Caco-2 (cell line): ENCODE data around the gene NODAL. TPM values are rescaled to one million over a fixed set of nuclear protein-coding genes. Genes with fewer than 3 reads are reported as not detected.

Source experiments
- BruUV-seq: library from RNA; stranded (reverse); fragments of 400-500 nt; replicated peaks from 2 replicates; lab custom pipeline; 2021; lab: Mats Ljungman, UMichigan
- CTCF ChIA-PET: fragments of 300-600 bp; sonication (Branson Sonifier 250); formaldehyde crosslinking; loops from one replicate; lab custom pipeline; 2022; ENCODE audit warnings: antibody characterized with exemption; lab: Charles Lee
- POLR2A ChIA-PET: fragments of 300-600 bp; sonication (Branson Sonifier 250); formaldehyde crosslinking; loops from one replicate; lab custom pipeline; 2022; ENCODE audit warnings: antibody characterized with exemption; lab: Charles Lee
- DNase-seq, 2 experiments: peaks; one replicate each; pipeline versions ENCODE4 v3.0.0 to v3.0.0-alpha.2; 2020 to 2022
- H3K27me3 ChIP-seq: replicated peaks from 2 replicates; pipeline ENCODE4 v1.6.0; 2011; ENCODE audit warnings: low read length; ENCODE audit not compliant: control insufficient read depth, insufficient read depth
- H3K36me3 ChIP-seq: 2 replicates; pipeline ENCODE4 v1.5.1; 2011; ENCODE audit warnings: low read length; ENCODE audit not compliant: control insufficient read depth, insufficient read depth
- H3K4me1 ChIP-seq: fragments of 250-450 bp; sonication (Bioruptor Pico); 2 replicates; pipeline ENCODE4 v1.5.1; 2020; ENCODE audit warnings: mild to moderate bottlenecking
- H3K4me3 ChIP-seq: 2 replicates; pipeline ENCODE4 v1.5.1; 2011; ENCODE audit warnings: low read depth, mild to moderate bottlenecking, control low read depth, low read length
- H3K9me3 ChIP-seq: fragments of 250-450 bp; sonication (Bioruptor Pico); 2 replicates; pipeline ENCODE4 v1.5.1; 2020; ENCODE audit warnings: mild to moderate bottlenecking, moderate library complexity
- H3K27ac Mint-ChIP-seq: one replicate; pipeline ENCODE4 v1.8.0; 2022; ENCODE audit warnings: mixed read lengths; ENCODE audit not compliant: unreplicated experiment
- H3K27me3 Mint-ChIP-seq: one replicate; pipeline ENCODE4 v1.8.0; 2022; ENCODE audit warnings: mixed read lengths; ENCODE audit not compliant: insufficient read depth, unreplicated experiment
- H3K36me3 Mint-ChIP-seq: one replicate; pipeline ENCODE4 v1.8.0; 2022; ENCODE audit warnings: mild to moderate bottlenecking, mixed read lengths; ENCODE audit not compliant: insufficient read depth, unreplicated experiment
- H3K4me1 Mint-ChIP-seq: one replicate; pipeline ENCODE4 v1.8.0; 2022; ENCODE audit warnings: low read depth, mixed read lengths; ENCODE audit not compliant: unreplicated experiment
- H3K4me3 Mint-ChIP-seq: one replicate; pipeline ENCODE4 v1.8.0; 2022; ENCODE audit warnings: mild to moderate bottlenecking, moderate library complexity, mixed read lengths; ENCODE audit not compliant: unreplicated experiment
- H3K9me3 Mint-ChIP-seq: one replicate; pipeline ENCODE4 v1.8.0; 2022; ENCODE audit warnings: mixed read lengths; ENCODE audit not compliant: unreplicated experiment
- CTCF ChIP-seq, 2 experiments: fragments of 200-600 bp in 1 of 2; IDR thresholded peaks; 1 replicate in 1 of 2; 2 replicates in 1 of 2; pipeline versions ENCODE4 v1.5.1 to v1.8.0; 2011 to 2022; ENCODE audit warnings: antibody characterized with exemption in 1 of 2, control low read depth in 1 of 2, inconsistent platforms in 1 of 2, low read depth in 1 of 2, low read length in 1 of 2, mild to moderate bottlenecking in 1 of 2, moderate library complexity in 1 of 2; ENCODE audit not compliant: insufficient read depth in 1 of 2, severe bottlenecking in 1 of 2, unreplicated experiment in 1 of 2
- intact Hi-C: fragments of 100-400 bp; cut with micrococcal nuclease; formaldehyde crosslinking; loops from one replicate; pipeline ENCODE4 v1.10.0; 2022; ENCODE audit not compliant: unreplicated experiment
- total RNA-seq: library from RNA; stranded (reverse); gene quantifications from 2 replicates; pipeline ENCODE4 v1.2.3, GENCODE V29; 2022

Gene NODAL
- total RNA-seq, 1 experiment from 2014 or later = 0.59 TPM

DNA sequence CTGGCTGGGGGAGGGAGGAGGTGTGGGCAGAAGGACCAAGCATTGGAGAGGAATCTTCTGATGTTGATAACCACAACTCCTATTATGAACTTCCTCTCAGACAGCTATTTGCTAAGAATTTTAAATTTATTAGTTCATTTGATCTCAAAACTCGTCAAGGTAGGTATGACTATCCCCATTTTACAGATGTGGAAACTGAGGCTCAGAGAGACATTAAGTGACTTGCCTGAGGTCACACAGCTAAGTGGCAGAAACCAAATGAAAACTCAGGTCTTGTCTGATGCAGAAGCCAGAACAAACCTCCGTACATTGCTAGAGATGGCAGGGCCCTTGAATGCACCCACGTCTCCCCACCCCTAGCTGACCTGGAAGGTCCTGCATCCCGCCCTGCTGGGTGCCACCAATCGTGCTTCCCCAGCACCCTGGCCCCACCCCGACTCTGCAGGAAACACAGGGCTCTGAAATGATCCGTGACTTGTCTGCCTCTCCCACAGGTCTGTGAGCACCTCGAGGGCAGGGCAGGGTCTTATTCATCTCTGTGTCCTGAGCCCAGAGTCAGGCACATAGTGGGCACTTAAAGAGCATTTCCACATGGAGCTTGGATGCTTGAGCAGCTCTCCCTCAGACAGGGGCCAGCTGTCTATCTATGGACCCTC lies 31.4 kb upstream of the NODAL start:
- H3K4me3 ChIP-seq = no peak overlapping the region
- TF ChIP-seq CTCF (IDR thresholded peaks at IDR 0.05; ENCODE audit: insufficient read depth in 1 of 2, low read depth in 1 of 2, low read length in 1 of 2, severe bottlenecking in 1 of 2, unreplicated experiment in 1 of 2) = no peak
- no peaks in the 10 kb centered on the region for H3K9me3 ChIP-seq
- H3K27me3 ChIP-seq = no peaks in the 10 kb centered on the region
- H3K9me3 Mint-ChIP-seq = no peaks in the 10 kb centered on the region
- no TSS peak for BruUV-seq
- H3K36me3 Mint-ChIP-seq = no peaks in the 10 kb centered on the region
- ChIA-PET POLR2A (no interaction called here), CTCF (interaction anchor here (1.1 kb wide), 1 partner anchor 11 kb away, joined by 3 read pairs; no protein-coding TSS in a partner anchor)
- no peaks in the 10 kb centered on the region for H3K4me1 Mint-ChIP-seq
- H3K36me3 ChIP-seq = no peaks in the 10 kb centered on the region
- peaks cover 7% of the 10 kb centered on the region for H3K4me1 ChIP-seq
- H3K27me3 Mint-ChIP-seq = no peaks in the 10 kb centered on the region
- DNase-seq = no peak
- H3K4me3 Mint-ChIP-seq = no peak overlapping the region
- intact Hi-C loops = no loop called here
- no peak overlapping the region for H3K27ac Mint-ChIP-seq

DNA sequence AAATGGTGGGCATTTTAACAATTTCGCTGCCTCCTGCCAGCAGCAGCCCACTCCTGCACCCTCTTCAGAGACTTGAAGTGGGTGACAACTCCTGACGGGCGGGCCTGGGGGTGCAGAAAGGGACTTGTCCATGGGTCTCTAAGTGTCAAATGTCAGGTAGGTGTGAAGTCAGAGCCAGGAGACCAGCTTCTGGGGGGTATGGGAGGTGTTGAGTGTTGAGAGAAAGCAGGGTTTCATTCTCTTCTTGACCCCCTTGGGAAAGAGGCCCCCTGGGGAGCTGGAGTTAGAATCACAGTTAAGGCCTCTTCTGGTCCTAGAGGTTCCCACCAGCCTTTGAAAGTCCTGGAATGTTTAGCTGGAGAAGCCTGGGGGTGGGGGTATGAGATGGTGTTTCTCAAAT lies 25.5 kb upstream of the NODAL start:
- H3K27me3 ChIP-seq = no peaks in the 10 kb centered on the region
- H3K27ac Mint-ChIP-seq = no peak overlapping the region
- BruUV-seq = no TSS peak
- TF ChIP-seq CTCF (IDR thresholded peaks at IDR 0.05; ENCODE audit: insufficient read depth in 1 of 2, low read depth in 1 of 2, low read length in 1 of 2, severe bottlenecking in 1 of 2, unreplicated experiment in 1 of 2) = no peak
- ChIA-PET POLR2A (interaction anchor here (0.6 kb wide), 1 partner anchor 334 kb away, joined by 7 read pairs; no protein-coding TSS in a partner anchor), CTCF (no interaction called here)
- H3K36me3 Mint-ChIP-seq = no peaks in the 10 kb centered on the region
- H3K9me3 ChIP-seq = no peaks in the 10 kb centered on the region
- H3K9me3 Mint-ChIP-seq = no peaks in the 10 kb centered on the region
- no peak overlapping the region for H3K4me3 ChIP-seq
- no peaks in the 10 kb centered on the region for H3K36me3 ChIP-seq
- peaks cover 4% of the 10 kb centered on the region for H3K27me3 Mint-ChIP-seq
- no peak for DNase-seq
- no peak overlapping the region for H3K4me3 Mint-ChIP-seq
- intact Hi-C loops = no loop called here
- no peaks in the 10 kb centered on the region for H3K4me1 ChIP-seq
- peaks cover 7% of the 10 kb centered on the region for H3K4me1 Mint-ChIP-seq

- Mint-ChIP-seq H3K4me3 (no peak overlapping the region), H3K27me3 (peaks cover 4% of the 10 kb centered on the region), H3K36me3 (no peaks in the 10 kb centered on the region), H3K27ac (no peak overlapping the region), H3K9me3 (no peaks in the 10 kb centered on the region), H3K4me1 (peaks cover 7% of the 10 kb centered on the region)
- no peaks in the 10 kb centered on the region for H3K9me3 ChIP-seq
- no peak overlapping the region for H3K4me3 ChIP-seq
- TF ChIP-seq CTCF (IDR thresholded peaks at IDR 0.05; ENCODE audit: insufficient read depth in 1 of 2, low read depth in 1 of 2, low read length in 1 of 2, severe bottlenecking in 1 of 2, unreplicated experiment in 1 of 2) = no peak
- no TSS peak for BruUV-seq
- H3K27me3 ChIP-seq = no peaks in the 10 kb centered on the region
- no peak for DNase-seq
- ChIA-PET POLR2A (no interaction called here), CTCF (interaction anchor here (1.4 kb wide), 1 partner anchor 35 kb away, joined by 5 read pairs; no protein-coding TSS in a partner anchor)
- no peaks in the 10 kb centered on the region for H3K36me3 ChIP-seq
- no peaks in the 10 kb centered on the region for H3K4me1 ChIP-seq
- intact Hi-C loops = loop anchor here (1.0 kb wide), 1 partner anchor 11 kb away; no protein-coding TSS in a partner anchor
These were observed 24.4 kb upstream of the NODAL start for GRCh38 chr10:70465832-70466231.
